Right lobe of liver (tissue), 6 donors: ENCODE data around the gene TOR1AIP1. TPM values are rescaled to one million over a fixed set of nuclear protein-coding genes. Genes with fewer than 3 reads are reported as not detected.

Experiments
- ATAC-seq, 4 donors: fragments of 200-7000 bp; cut with Tn5 transposase; one replicate each; pipeline ENCODE4 v1.9.1; 2020; ENCODE audit warnings: mild to moderate bottlenecking in 4 of 4, moderate library complexity in 4 of 4
- DNase-seq, 3 donors: peaks; one replicate each; pipeline ENCODE4 v3.0.0-alpha.2; 2020
- H3K27ac ChIP-seq, 3 donors: fragments of 200-600 bp; one replicate each; pipeline ENCODE4 v1.8.0; 2022
- H3K27me3 ChIP-seq, 2 donors: fragments of 200-600 bp; one replicate each; pipeline ENCODE4 v1.8.0; 2022
- H3K36me3 ChIP-seq, 4 donors: fragments of 200-600 bp; sonication (generic) in 1 of 4; one replicate each; pipeline versions ENCODE4 v1.5.1 to v1.8.0; 2017 to 2022; ENCODE audit warnings: control low read depth in 1 of 4
- H3K4me1 ChIP-seq, 4 donors: fragments of 200-600 bp; sonication (generic) in 1 of 4; one replicate each; pipeline versions ENCODE4 v1.5.1 to v1.8.0; 2017 to 2022; ENCODE audit warnings: control low read depth in 1 of 4
- H3K4me3 ChIP-seq, 3 donors: fragments of 200-600 bp; one replicate each; pipeline ENCODE4 v1.8.0; 2022
- H3K9me3 ChIP-seq, 4 donors: fragments of 200-600 bp; sonication (generic) in 1 of 4; one replicate each; pipeline versions ENCODE4 v1.5.1 to v1.8.0; 2017 to 2022; ENCODE audit warnings: control low read depth in 1 of 4
- CTCF ChIP-seq, 4 donors: fragments of 200-600 bp in 3 of 4; fragments of 450-650 bp in 1 of 4; IDR thresholded peaks; one replicate each; pipeline versions ENCODE4 v1.5.1 to v1.8.0; 2016 to 2022; ENCODE audit warnings: antibody characterized with exemption in 4 of 4, mild to moderate bottlenecking in 2 of 4
- POLR2A ChIP-seq: fragments of 450-650 bp; IDR thresholded peaks from one replicate; pipeline ENCODE4 v1.6.1; 2017; ENCODE audit warnings: antibody characterized with exemption, mild to moderate bottlenecking
- WGBS: methylation state at CpG from one replicate; pipeline ENCODE4 v1.1.6; 2018; ENCODE audit warnings: low coverage, low lambda C conversion rate; ENCODE audit not compliant: insufficient coverage; ENCODE audit errors: missing lambda C conversion rate; 5-methylcytosine and 5-hydroxymethylcytosine counted together
- intact Hi-C, 2 donors: fragments of 100-400 bp; cut with DNase I; formaldehyde crosslinking; loops; one replicate each; pipeline versions ENCODE4 v1.11.2 to v1.14.1; 2022
- total RNA-seq, 6 experiments: library from RNA; depleted of rRNA in 2 of 6; stranded (reverse); fragments of >200 nt in 2 of 6; fragmentation: NEBNext Ultra II Directional in 3 of 6; extraction: Animal tissue kit (Norgen Biotek cat#: 25700) in 3 of 6; gene quantifications; one replicate each; pipeline versions ENCODE4 v1.1.0 to v1.2.4, GENCODE V29; 2016 to 2023
- donor health status: DM: no; HTN: yes; CAD: no.
- donor health status: DM: no; HTN: no; CAD: no.
- donor health status: DM: no; HTN: no; CAD: no.
- donor health status: DM: no; HTN: yes; CAD: no.
- donor health status: DM: no; HTN: yes; CAD: no.

TOR1AIP1 gene
- total RNA-seq, 6 experiments from 2014 or later: 18.0 to 31.2 (median 23.0) TPM

- Histone ChIP-seq H3K27me3 (no peaks in the 10 kb centered on the region), H3K36me3 (no peaks in the 10 kb centered on the region), H3K27ac (no peak overlapping the region), H3K4me3 (no peak overlapping the region), H3K4me1 (no peaks in the 10 kb centered on the region), H3K9me3 (no peaks in the 10 kb centered on the region)
- intact Hi-C loops: no loop called here
- DNase-seq (no peak), ATAC-seq (no peak)
- TF ChIP-seq POLR2A: no peak
- 49% methylated on average over 2 of the region's 2 CpGs for WGBS
These were observed 56.7 kb downstream of the TOR1AIP1 start for GRCh38 chr1:179938752-179939151.

GRCh38 chr1:179939941-179940340, 57.9 kb downstream of the TOR1AIP1 start:
- no peak for TF ChIP-seq CTCF (IDR thresholded peaks at IDR 0.05)
- no peak for TF ChIP-seq POLR2A
- H3K27me3 ChIP-seq: no peaks in the 10 kb centered on the region
- intact Hi-C loops: no loop called here
- H3K4me3 ChIP-seq: no peak overlapping the region
- DNase-seq (no peak), ATAC-seq (no peak)
- no CpG with 5 or more reads among the region's 1 CpG for WGBS
- H3K36me3 ChIP-seq: no peaks in the 10 kb centered on the region
- no peak overlapping the region for H3K27ac ChIP-seq
- H3K9me3 ChIP-seq: no peaks in the 10 kb centered on the region
- no peaks in the 10 kb centered on the region for H3K4me1 ChIP-seq

GRCh38 chr1:179941454-179941853, 59.4 kb downstream of the TOR1AIP1 start:
- DNase-seq (no peak), ATAC-seq (no peak)
- TF ChIP-seq POLR2A: no peak
- no peak for TF ChIP-seq CTCF (IDR thresholded peaks at IDR 0.05)
- Histone ChIP-seq H3K4me1 (no peaks in the 10 kb centered on the region), H3K36me3 (no peaks in the 10 kb centered on the region), H3K27me3 (no peaks in the 10 kb centered on the region), H3K4me3 (no peak overlapping the region), H3K9me3 (no peaks in the 10 kb centered on the region), H3K27ac (no peak overlapping the region)
- 41% methylated on average over 2 of the region's 2 CpGs for WGBS
- intact Hi-C loops: no loop called here

- H3K9me3 ChIP-seq: no peaks in the 10 kb centered on the region
- 79% methylated on average over 4 of the region's 7 CpGs for WGBS
- intact Hi-C loops: no loop called here
- H3K4me1 ChIP-seq: peaks cover 0 to 5% (median 0%) of the 10 kb centered on the region in 4 donors
- no peak overlapping the region for H3K27ac ChIP-seq
- no peaks in the 10 kb centered on the region for H3K36me3 ChIP-seq
- DNase-seq (no peak), ATAC-seq (no peak)
- TF ChIP-seq POLR2A (no peak), CTCF (IDR thresholded peaks at IDR 0.05) (no peak)
- H3K4me3 ChIP-seq: no peak overlapping the region
- no peaks in the 10 kb centered on the region for H3K27me3 ChIP-seq
These were observed 68.6 kb downstream of the TOR1AIP1 start for GRCh38 chr1:179950651-179951050.

- ATAC-seq (no peak), DNase-seq (no peak)
- Histone ChIP-seq H3K27me3 (no peaks in the 10 kb centered on the region), H3K4me1 (peaks cover 0 to 15% (median 2%) of the 10 kb centered on the region in 4 donors), H3K4me3 (no peak overlapping the region), H3K9me3 (no peaks in the 10 kb centered on the region), H3K27ac (no peak overlapping the region), H3K36me3 (no peaks in the 10 kb centered on the region)
- 72% methylated on average over 10 of the region's 10 CpGs for WGBS
- no peak for TF ChIP-seq CTCF (IDR thresholded peaks at IDR 0.05)
- no peak for TF ChIP-seq POLR2A
- intact Hi-C loops: no loop called here
These were observed 69.5 kb downstream of the TOR1AIP1 start for GRCh38 chr1:179951383-179952144.
